K562 (cell line): ENCODE results near the gene DLL4. TPM values are rescaled to one million over a fixed set of nuclear protein-coding genes. Genes with fewer than 3 reads are reported as not detected.

Source experiments
- ATAC-seq: fragments of 200-7000 bp; cut with Tn5 transposase; 3 replicates; pipeline ENCODE4 v1.9.1; 2020; ENCODE audit warnings: moderate library complexity
- BruUV-seq: library from RNA; stranded (reverse); fragments of 400-500 nt; replicated peaks from 2 replicates; lab custom pipeline; 2021; lab: Mats Ljungman, UMichigan
- CTCF ChIA-PET: fragments of 300-600 bp; formaldehyde crosslinking; extraction: SDS; loops from one replicate; lab custom pipeline; 2021; ENCODE audit warnings: low intra/inter-chr PET ratio; lab: Yijun Ruan, JAX
- POLR2A ChIA-PET: fragments of 300-600, 350-650 bp; sonication (Branson Sonifier 250); formaldehyde crosslinking; extraction: SDS; loops from one replicate; lab custom pipeline; 2021; ENCODE audit warnings: antibody characterized with exemption, inconsistent platforms; lab: Yijun Ruan, JAX
- DNase-seq, 4 experiments: peaks; one replicate each; pipeline versions ENCODE4 v3.0.0 to v3.0.0-alpha.2; 2011 to 2018; ENCODE audit warnings: low spot score in 3 of 4, mixed read lengths in 3 of 4; ENCODE audit errors: extremely low read depth in 1 of 4
- FAIRE-seq: peaks from 2 replicates; lab custom pipeline; 2011; peaks lifted over from hg19 to GRCh38; lab: Jason Lieb, UNC
- H2AFZ ChIP-seq: 2 replicates; pipeline ENCODE4 v1.6.0; 2011; ENCODE audit warnings: low read depth, low read length, control low read depth, inconsistent platforms
- H3K27ac ChIP-seq: fragments of 200-600 bp; 3 replicates; pipeline ENCODE4 v1.8.0; 2011; ENCODE audit warnings: low read depth, mild to moderate bottlenecking, control low read depth, inconsistent platforms, low read length, moderate library complexity, mixed read lengths; ENCODE audit errors: extremely low read depth
- H3K27me3 ChIP-seq, 2 experiments: fragments of 300-600 bp in 1 of 2; 2 replicates in 1 of 2; 3 replicates in 1 of 2; pipeline versions ENCODE4 v1.6.0 to v1.8.0; 2011; ENCODE audit warnings: inconsistent platforms in 2 of 2, low read length in 2 of 2, mild to moderate bottlenecking in 1 of 2, mixed read lengths in 1 of 2, moderate library complexity in 1 of 2; ENCODE audit not compliant: control insufficient read depth in 2 of 2, insufficient read depth in 2 of 2
- H3K36me3 ChIP-seq: fragments of 300-600 bp; 3 replicates; pipeline ENCODE4 v1.8.0; 2011; ENCODE audit warnings: mild to moderate bottlenecking, low read length, inconsistent platforms; ENCODE audit not compliant: control insufficient read depth, insufficient read depth
- H3K4me1 ChIP-seq, 2 experiments: fragments of 200-600 bp in 1 of 2; replicated peaks in 1 of 2; 2 replicates in 1 of 2; 3 replicates in 1 of 2; pipeline versions ENCODE4 v1.5.1 to v1.8.0; 2011; ENCODE audit warnings: inconsistent platforms in 2 of 2, low read length in 2 of 2, mild to moderate bottlenecking in 1 of 2, mixed read lengths in 1 of 2, moderate library complexity in 1 of 2; ENCODE audit not compliant: control insufficient read depth in 2 of 2, insufficient read depth in 2 of 2
- H3K4me2 ChIP-seq: 2 replicates; pipeline ENCODE4 v1.6.1; 2011; ENCODE audit warnings: low read length, control low read depth, inconsistent platforms, mixed read lengths; ENCODE audit not compliant: insufficient read depth
- H3K4me3 ChIP-seq: fragments of 200-600 bp; sonication (generic), shearing (Covaris generic); 2 replicates; pipeline ENCODE4 v1.5.1; 2016; ENCODE audit warnings: control low read depth, inconsistent platforms
- H3K79me2 ChIP-seq: fragments of 200-600 bp; 3 replicates; pipeline ENCODE4 v1.8.0; 2011; ENCODE audit warnings: low read length, inconsistent platforms; ENCODE audit not compliant: control insufficient read depth, insufficient read depth
- H3K9ac ChIP-seq, 2 experiments: 2 replicates each; pipeline versions ENCODE4 v1.6.0 to v1.6.1; 2011; ENCODE audit warnings: low read depth in 2 of 2, low read length in 2 of 2, control low read depth in 1 of 2, inconsistent platforms in 1 of 2, mild to moderate bottlenecking in 1 of 2, mixed read lengths in 1 of 2; ENCODE audit not compliant: insufficient read depth in 1 of 2
- H3K9me1 ChIP-seq: one replicate; pipeline ENCODE4 v1.6.0; 2011; ENCODE audit warnings: inconsistent platforms, mild to moderate bottlenecking, low read length, moderate library complexity; ENCODE audit not compliant: control insufficient read depth, insufficient read depth
- H3K9me3 ChIP-seq: replicated peaks from 2 replicates; pipeline ENCODE4 v1.5.1; 2011; ENCODE audit warnings: low read depth, low read length, inconsistent platforms; ENCODE audit not compliant: control insufficient read depth, insufficient read depth
- H4K20me1 ChIP-seq: replicated peaks from 2 replicates; pipeline ENCODE4 v1.6.1; 2011; ENCODE audit warnings: low read length, inconsistent platforms, mixed read lengths; ENCODE audit not compliant: control insufficient read depth, insufficient read depth
- CREB1 ChIP-seq, 2 experiments: sonication (generic) in 1 of 2; formaldehyde crosslinking in 1 of 2; IDR thresholded peaks; 2 replicates each; pipeline versions ENCODE4 v1.6.1 to v1.8.0; 2012 to 2022; ENCODE audit warnings: inconsistent platforms in 1 of 2, mild to moderate bottlenecking in 1 of 2, missing genetic modification reagents in 1 of 2, moderate library complexity in 1 of 2
- ESRRB ChIP-seq: fragments of 250-450 bp; sonication (Bioruptor Pico); IDR thresholded peaks from 2 replicates; pipeline ENCODE4 v1.5.0; 2020; ENCODE audit warnings: mild to moderate bottlenecking, moderate library complexity, borderline replicate concordance
- FOXA3 ChIP-seq, 2 experiments: fragments of 450-650 bp in 1 of 2; sonication (generic) in 1 of 2; formaldehyde crosslinking; IDR thresholded peaks in 1 of 2; conservative IDR thresholded peaks in 1 of 2; 2 replicates each; pipeline versions ENCODE4 v1.4.0 to v1.8.0; 2020 to 2022; ENCODE audit warnings: mild to moderate bottlenecking in 2 of 2, missing genetic modification reagents in 1 of 2
- HMGN3 ChIP-seq: IDR thresholded peaks from 2 replicates; pipeline ENCODE4 v1.6.1; 2011; ENCODE audit warnings: borderline replicate concordance, low read depth, mild to moderate bottlenecking, mixed read lengths, low read length; ENCODE audit not compliant: insufficient read length; ENCODE audit errors: extremely low read depth
- KDM4B ChIP-seq, 2 experiments: fragments of 450-650 bp in 1 of 2; sonication (generic) in 1 of 2; IDR thresholded peaks; 2 replicates each; pipeline ENCODE4 v1.6.1; 2016 to 2017; ENCODE audit warnings: borderline replicate concordance in 2 of 2, antibody characterized with exemption in 1 of 2, low read depth in 1 of 2, mild to moderate bottlenecking in 1 of 2
- L3MBTL2 ChIP-seq: fragments of 450-650 bp; IDR thresholded peaks from 2 replicates; pipeline ENCODE4 v1.6.1; 2016; ENCODE audit warnings: mild to moderate bottlenecking, moderate library complexity
- MCM2 ChIP-seq: fragments of 450-650 bp; IDR thresholded peaks from 2 replicates; pipeline ENCODE4 v1.6.1; 2017; ENCODE audit warnings: low read depth, mild to moderate bottlenecking
- MTA1 ChIP-seq: fragments of 450-650 bp; IDR thresholded peaks from 2 replicates; pipeline ENCODE4 v1.6.1; 2017; ENCODE audit warnings: borderline replicate concordance
- RBBP5 ChIP-seq: fragments of 200-600 bp; sonication (generic); IDR thresholded peaks from 2 replicates; pipeline ENCODE4 v1.6.1; 2012; ENCODE audit warnings: borderline replicate concordance, mild to moderate bottlenecking, low read length, control low read depth, inconsistent platforms; ENCODE audit not compliant: insufficient read depth, poor library complexity, severe bottlenecking
- RUNX1 ChIP-seq: sonication (generic); IDR thresholded peaks from 2 replicates; pipeline ENCODE4 v1.6.1; 2016; ENCODE audit warnings: antibody characterized with exemption, low read depth
- SAFB ChIP-seq: fragments of 200-400 bp; formaldehyde crosslinking; IDR thresholded peaks from 2 replicates; pipeline ENCODE4 v1.6.1; 2017; ENCODE audit warnings: low read depth, low read length, borderline replicate concordance
- SRSF9 ChIP-seq: fragments of 200-400 bp; formaldehyde crosslinking; IDR thresholded peaks from 2 replicates; pipeline ENCODE4 v1.6.1; 2017; ENCODE audit warnings: low read depth, low read length, borderline replicate concordance
- TEAD4 ChIP-seq, 2 experiments: sonication (generic) in 1 of 2; formaldehyde crosslinking in 1 of 2; IDR thresholded peaks; 2 replicates each; pipeline versions ENCODE4 v1.6.1 to v1.8.0; 2012 to 2022; ENCODE audit warnings: borderline replicate concordance in 1 of 2, inconsistent platforms in 1 of 2, low read length in 1 of 2, mild to moderate bottlenecking in 1 of 2, missing genetic modification reagents in 1 of 2
- ZNF280A ChIP-seq: fragments of 450-650 bp; IDR thresholded peaks from 2 replicates; pipeline ENCODE4 v1.6.1; 2018; ENCODE audit warnings: mild to moderate bottlenecking, low read depth; ENCODE audit not compliant: partially characterized antibody
- ZNF3 ChIP-seq: fragments of 250-450 bp; sonication (Bioruptor Pico); IDR thresholded peaks from 2 replicates; pipeline ENCODE4 v1.5.0; 2021; ENCODE audit warnings: mild to moderate bottlenecking, moderate library complexity
- ZNF436 ChIP-seq: fragments of 250-450, 450-650 bp; sonication (Bioruptor Pico); formaldehyde crosslinking; IDR thresholded peaks from 2 replicates; pipeline ENCODE4 v1.7.0; 2020; ENCODE audit warnings: mild to moderate bottlenecking
- WGBS: fragments of 100-300 bp; shearing (Covaris generic); methylation state at CpG from one replicate; pipeline ENCODE4 v1.1.6; 2016; ENCODE audit warnings: low coverage, mixed read lengths; ENCODE audit not compliant: insufficient coverage; ENCODE audit errors: missing lambda C conversion rate; 5-methylcytosine and 5-hydroxymethylcytosine counted together
- in situ Hi-C: fragments of 300-500 bp; cut with MboI; formaldehyde crosslinking; loops from 4 replicates; pipeline ENCODE4 v1.15.0; 2018; ENCODE audit warnings: inconsistent platforms, mixed read lengths
- intact Hi-C: fragments of 100-400 bp; cut with micrococcal nuclease; formaldehyde crosslinking; loops from 2 replicates; pipeline ENCODE4 v1.14.2; 2022
- polyA plus RNA-seq, 8 experiments: library from polyadenylated mRNA; depleted of rRNA in 4 of 8; stranded (reverse) in 5 of 8; unstranded in 3 of 8; fragments of >200 nt; fragmentation: Nextera tagmentation in 2 of 8; fragmentation: Illumina TruSeq in 1 of 8; extraction: Ambion mirVana in 2 of 8; extraction: Trizol in 1 of 8; gene quantifications; 2 replicates each; pipeline versions ENCODE4 v1.2.1 to v1.2.3, GENCODE V29; 2011 to 2014; ENCODE audit warnings: inconsistent platforms in 1 of 8, missing spikeins in 1 of 8
- total RNA-seq, 7 experiments: library from RNA; depleted of rRNA in 6 of 7; stranded (reverse); fragments of >200 nt in 6 of 7; fragmentation: Illumina TruSeq in 2 of 7; extraction: Trizol in 2 of 7; gene quantifications; 2 replicates each; pipeline versions ENCODE4 v1.2.1 to v1.2.3, GENCODE V29; 2011 to 2021; ENCODE audit warnings: low replicate concordance in 1 of 7

DLL4 gene
- total and polyA plus RNA-seq, 9 of the 15 experiments (the other 6 are each of a cell fraction or from before 2014, with no cell fraction given) = 0.04 to 1.1 (median 0.41) TPM; not detected in 1

- TF ChIP-seq SAFB = 0 out of 2 replicates have a peak, but pooled peaks have one; percentile 39
- no peak for TF ChIP-seq ZNF436 (CRISPR knock-in tag)
- peak; percentile 73 for TF ChIP-seq L3MBTL2
- no peak for TF ChIP-seq ZNF3
- TF ChIP-seq TEAD4 (IDR thresholded peaks at IDR 0.05; ENCODE audit: low read length) = no peak
- peak; percentile 8; the same call in 1 of the 2 replicates for TF ChIP-seq TEAD4 (CRISPR knock-in tag; IDR thresholded peaks at IDR 0.05; ENCODE audit: borderline replicate concordance)
- TF ChIP-seq RBBP5 = peak; percentile 40
- TF ChIP-seq MCM2 = no peak
- TF ChIP-seq, all 486 proteins: peak for 25
These were observed 705 bp downstream of the DLL4 start (continued) for GRCh38 chr15:40929660-40930429.

GRCh38 chr15:40930430-40931299, 1.5 kb downstream of the DLL4 start:
- DNase-seq = peak; percentile 82 to 84 (median 83)
- BruUV-seq = TSS peak; percentile 47
- Histone ChIP-seq H3K9me3 (no peaks in the 10 kb centered on the region), H3K9ac (peak overlapping the region; percentile 24 to 92), H3K79me2 (no peaks in the 10 kb centered on the region), H3K4me1 (peaks cover 15 to 63% of the 10 kb centered on the region in 2 experiments), H2AFZ (peak overlapping the region; percentile 94), H3K9me1 (peaks cover 3% of the 10 kb centered on the region), H3K36me3 (no peaks in the 10 kb centered on the region), H3K27me3 (peaks cover 0 to 19% of the 10 kb centered on the region in 2 experiments; a peak in 2 of 5 replicates), H3K27ac (no peak overlapping the region), H4K20me1 (0 out of 2 replicates have a peak, but pooled peaks cover 4% of the 10 kb centered on the region), H3K4me3 (peak overlapping the region; percentile 54), H3K4me2 (peak overlapping the region; percentile 75)
- FAIRE-seq = peak; percentile 84
- ChIA-PET POLR2A (interaction anchor here (0.6 to 1.5 kb wide), 10 partner anchors 9 to 511 kb away, joined by 3 to 7 read pairs (median 3); partner anchors contain the start of gene INO80), CTCF (interaction anchor here (0.8 kb wide), 1 partner anchor 254 kb away, joined by 3 read pairs; no protein-coding TSS in a partner anchor)
- in situ Hi-C loops (no loop called here), intact Hi-C loops (no loop called here)
- 3% methylated on average over 42 of the region's 46 CpGs for WGBS
- peak; percentile 64 for ATAC-seq
- TF ChIP-seq ZNF280A (no peak), MTA1 (peak; percentile 86), SRSF9 (no peak), ESRRB (CRISPR knock-in tag) (no peak), KDM4B (IDR thresholded peaks at IDR 0.05; ENCODE audit: borderline replicate concordance in 2 of 2, low read depth in 1 of 2) (peak in 1 of 2 experiments; percentile 31; a peak in 1 of 4 replicates), FOXA3 (CRISPR knock-in tag; conservative IDR thresholded peaks at IDR 0.05 in 1 of 2, IDR thresholded peaks at IDR 0.05 in 1 of 2) (0 out of 4 replicates have a peak, but pooled peaks of 1 of the 2 experiments have one; percentile 45), CREB1 (IDR thresholded peaks at IDR 0.05) (no peak), CREB1 (CRISPR knock-in tag; IDR thresholded peaks at IDR 0.05) (no peak; the same call in 1 of the 2 replicates), RUNX1 (0 out of 2 replicates have a peak, but pooled peaks have one; percentile 13), HMGN3 (peak; percentile 52)
